ENCODE data around the gene RFC4. TPM values are rescaled to one million over a fixed set of nuclear protein-coding genes. Genes with fewer than 3 reads are reported as not detected.

RFC4 gene
- total and polyA plus RNA-seq, 2 of the 13 experiments (the other 11 are each of a cell fraction or from before 2014, with no cell fraction given), result 18.5 to 103 TPM

- TF ChIP-seq ZSCAN31 (CRISPR knock-in tag; IDR thresholded peaks at IDR 0.05; ENCODE audit: low read depth) (peak; percentile 93), ZFYVE20 (CRISPR knock-in tag; IDR thresholded peaks at IDR 0.05; ENCODE audit: borderline replicate concordance, low read depth) (peak; percentile 57; the same call in 1 of the 2 replicates), KDM5A (IDR thresholded peaks at IDR 0.05; ENCODE audit: borderline replicate concordance, low read length) (peak; percentile 91), ATF3 (CRISPR knock-in tag; IDR thresholded peaks at IDR 0.05) (no peak; the same call in 1 of the 2 replicates), ZNF749 (CRISPR knock-in tag; IDR thresholded peaks at IDR 0.05; ENCODE audit: borderline replicate concordance) (peak; percentile 88; the same call in 1 of the 2 replicates), NFYC (CRISPR knock-in tag; IDR thresholded peaks at IDR 0.05) (0 out of 2 replicates have a peak, but pooled peaks have one; percentile 32), U2AF2 (IDR thresholded peaks at IDR 0.05; ENCODE audit: low read depth, low read length) (no peak), YEATS4 (CRISPR knock-in tag; IDR thresholded peaks at IDR 0.05; ENCODE audit: borderline replicate concordance) (peak; percentile 89; the same call in 1 of the 2 replicates), CEBPZ (IDR thresholded peaks at IDR 0.05; ENCODE audit: low read length) (no peak), MAFG (CRISPR knock-in tag; IDR thresholded peaks at IDR 0.05) (no peak), MXD3 (CRISPR knock-in tag; IDR thresholded peaks at IDR 0.05) (peak; percentile 26; the same call in 1 of the 2 replicates), DBP (CRISPR knock-in tag; IDR thresholded peaks at IDR 0.05; ENCODE audit: not compliant biosample characterization) (no peak), TEF (CRISPR knock-in tag; IDR thresholded peaks at IDR 0.05) (no peak; the same call in 1 of the 2 replicates), ZNF619 (CRISPR knock-in tag; IDR thresholded peaks at IDR 0.05) (peak; percentile 83), NFIB (CRISPR knock-in tag; IDR thresholded peaks at IDR 0.05; ENCODE audit: borderline replicate concordance) (no peak), ARID4A (CRISPR knock-in tag; IDR thresholded peaks at IDR 0.05; ENCODE audit: borderline replicate concordance) (peak; percentile 97), SNAI1 (CRISPR knock-in tag; IDR thresholded peaks at IDR 0.05; ENCODE audit: borderline replicate concordance) (peak; percentile 90)
These were observed at the start of gene RFC4 (continued) for GRCh38 chr3:186806089-186807055.

Measured in HepG2 (cell line).